ENCODE data around the gene THADA.
"Not testable (repeated sequence)": the region's sequence is repeated elsewhere in the genome, so short reads cannot be mapped to it uniquely, and the experiment has no call there.

Gene THADA

DNA sequence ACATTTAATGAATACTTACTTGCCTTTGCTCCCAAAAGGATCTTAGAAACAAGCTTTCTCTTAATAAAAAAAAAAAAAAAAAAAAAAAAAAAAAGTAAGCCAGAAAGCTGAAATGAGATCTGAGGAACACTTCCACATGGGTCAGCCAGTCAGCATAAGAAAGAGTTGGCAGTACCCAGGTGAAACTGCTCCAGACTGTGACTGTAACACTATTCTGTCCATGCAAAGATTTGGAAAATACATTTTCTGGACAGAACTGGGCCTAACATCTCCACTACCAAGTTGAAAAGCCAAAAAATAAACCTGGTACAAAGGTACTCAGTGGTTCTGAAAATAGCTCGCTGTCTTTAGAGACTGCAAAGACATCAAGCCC lies 135.7 kb downstream of the THADA start:
- no peak for DNase-seq

- no peak for DNase-seq
Observed at GRCh38 chr2:43459446-43460173, 136.2 kb downstream of the THADA start.

GRCh38 chr2:43458014-43458628 lies 137.7 kb downstream of the THADA start:
- no peak for DNase-seq

DNA sequence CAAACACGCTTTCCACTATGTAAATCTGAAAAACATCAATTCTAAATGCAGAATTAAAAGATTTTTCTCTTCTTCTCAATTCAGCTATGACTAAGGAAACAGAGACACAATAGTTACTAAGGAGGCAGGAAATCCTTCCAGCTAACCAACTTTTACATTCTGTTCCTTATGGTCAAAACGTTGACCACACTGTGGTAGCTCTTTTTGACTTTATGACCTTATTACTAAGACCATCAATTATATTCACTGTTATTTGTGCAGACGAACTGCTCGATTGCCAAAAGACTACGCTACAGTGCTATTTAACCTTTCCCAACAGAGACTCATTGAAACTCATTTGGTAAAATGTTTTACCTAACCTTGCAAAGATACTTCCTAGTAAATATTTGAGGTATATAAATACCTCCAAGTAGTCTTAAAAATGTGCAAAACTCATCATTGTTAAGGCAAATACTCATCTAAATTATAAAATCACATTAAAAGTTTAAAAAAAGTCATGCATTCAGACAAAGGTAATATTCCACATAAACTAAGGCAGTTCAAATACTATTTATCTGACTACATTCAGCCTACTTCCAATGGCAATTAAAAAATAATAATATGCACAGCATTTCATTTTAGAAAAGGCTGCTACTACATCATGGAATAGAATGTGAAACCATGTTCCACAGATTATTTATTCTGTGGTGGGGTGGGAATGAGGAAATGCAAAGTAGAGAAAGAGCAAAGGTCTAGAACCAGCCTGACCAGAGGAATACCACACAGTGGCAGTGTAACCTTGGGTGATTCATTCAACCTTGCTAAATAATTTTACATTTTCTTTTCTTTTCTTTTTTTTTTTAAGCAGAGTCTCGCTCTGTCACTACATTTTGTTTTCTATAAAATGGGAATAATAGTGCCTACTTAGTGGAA lies 139.9 kb downstream of the THADA start:
- DNase-seq = no peak

- DNase-seq = no peak
Observed at GRCh38 chr2:43455296-43455695, 140.5 kb downstream of the THADA start.

GRCh38 chr2:43454791-43455190 lies 141.0 kb downstream of the THADA start:
- no peak for DNase-seq

- DNase-seq = no peak
Observed at GRCh38 chr2:43453179-43454170, 142.4 kb downstream of the THADA start.

GRCh38 chr2:43452318-43452731 lies 143.5 kb downstream of the THADA start:
- no peak for DNase-seq

GRCh38 chr2:43450617-43451016 lies 145.2 kb downstream of the THADA start:
- DNase-seq = no peak

- no peak for DNase-seq
Observed at GRCh38 chr2:43448822-43449110, 147.1 kb downstream of the THADA start.

DNA sequence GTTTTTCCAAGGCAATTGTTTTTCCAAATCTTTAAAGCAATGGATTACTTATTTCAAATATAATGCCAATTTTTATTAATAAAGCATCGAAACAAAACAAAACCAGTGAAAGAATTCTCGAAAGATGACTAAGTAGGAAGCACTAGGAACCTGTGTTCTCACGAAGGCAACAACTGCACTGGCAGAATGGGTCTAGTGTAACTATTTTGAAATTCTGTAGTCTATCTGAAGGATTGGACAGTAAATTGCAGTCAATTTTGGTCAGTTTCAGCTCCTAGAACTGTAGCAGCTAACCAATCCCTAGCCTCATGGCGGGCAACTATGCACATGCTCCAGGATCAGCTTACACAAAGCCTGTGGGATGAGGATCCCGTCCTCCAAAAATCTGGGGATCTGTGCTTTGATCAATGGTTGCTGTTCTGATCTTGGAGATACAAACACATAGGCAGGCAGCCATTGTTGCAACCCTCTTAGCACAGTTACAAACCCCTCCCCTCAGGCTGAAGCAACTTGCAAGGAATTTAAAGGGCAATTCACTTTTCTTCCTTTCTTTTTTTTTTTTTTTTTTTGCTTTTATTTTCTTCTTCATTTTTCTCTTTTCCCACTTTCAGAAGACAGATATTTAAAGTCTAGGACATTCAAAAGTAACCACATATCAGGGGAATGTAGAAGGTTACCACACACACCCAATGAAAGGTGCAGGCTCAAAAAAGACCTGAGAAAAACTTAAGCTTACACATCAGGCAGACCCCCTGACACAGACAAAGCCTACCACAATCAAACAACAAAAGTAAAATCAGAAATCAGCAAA lies 147.6 kb downstream of the THADA start:
- no peak for DNase-seq

- not testable (repeated sequence) for DNase-seq
Observed at GRCh38 chr2:43446755-43447154, 149.1 kb downstream of the THADA start.

- no peak for DNase-seq
Observed at GRCh38 chr2:43445781-43446180, 150.1 kb downstream of the THADA start.

- no peak for DNase-seq
Observed at GRCh38 chr2:43444989-43445645, 150.7 kb downstream of the THADA start.

DNA sequence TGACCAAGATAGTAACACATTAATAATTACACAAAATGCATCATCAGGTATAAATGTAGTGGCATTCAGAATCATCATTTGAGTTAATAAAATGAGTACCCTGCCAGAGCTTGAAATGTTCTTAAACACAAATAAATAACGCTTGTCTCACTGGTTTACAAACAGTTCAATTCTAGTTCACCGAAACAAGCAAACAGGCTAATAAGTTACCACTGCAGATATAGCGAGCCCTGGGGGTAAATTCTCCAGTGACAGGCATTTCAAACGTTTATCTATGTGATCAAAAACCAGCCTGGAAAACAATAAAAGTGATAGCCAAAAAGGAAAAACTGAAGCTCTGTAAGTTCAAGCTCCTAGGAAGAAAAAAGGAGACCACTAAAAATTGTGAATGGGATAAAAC lies 152.6 kb downstream of the THADA start:
- no peak for DNase-seq

GRCh38 chr2:43441195-43441594 lies 154.6 kb downstream of the THADA start:
- DNase-seq = no peak

- DNase-seq = no peak
Observed at GRCh38 chr2:43438858-43439655, 156.8 kb downstream of the THADA start.

DNA sequence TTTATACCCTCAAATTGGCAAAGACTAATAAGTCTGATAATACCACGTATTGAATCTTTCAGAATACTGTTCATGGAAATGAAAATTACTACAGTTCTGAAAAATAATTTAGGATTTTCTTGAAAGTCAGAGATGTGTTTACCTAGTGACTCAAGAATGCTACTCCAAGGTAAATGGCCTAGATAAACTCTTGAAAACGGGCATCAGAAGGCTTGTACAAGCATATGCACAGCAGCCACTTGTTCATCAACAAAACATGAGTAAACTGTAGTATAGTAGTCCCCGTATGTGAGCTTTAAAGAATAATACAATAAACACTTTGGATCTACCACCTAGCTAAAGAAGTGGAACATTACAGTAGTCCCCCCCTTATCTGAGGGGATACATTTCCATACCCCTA lies 157.5 kb downstream of the THADA start:
- DNase-seq = no peak

DNA sequence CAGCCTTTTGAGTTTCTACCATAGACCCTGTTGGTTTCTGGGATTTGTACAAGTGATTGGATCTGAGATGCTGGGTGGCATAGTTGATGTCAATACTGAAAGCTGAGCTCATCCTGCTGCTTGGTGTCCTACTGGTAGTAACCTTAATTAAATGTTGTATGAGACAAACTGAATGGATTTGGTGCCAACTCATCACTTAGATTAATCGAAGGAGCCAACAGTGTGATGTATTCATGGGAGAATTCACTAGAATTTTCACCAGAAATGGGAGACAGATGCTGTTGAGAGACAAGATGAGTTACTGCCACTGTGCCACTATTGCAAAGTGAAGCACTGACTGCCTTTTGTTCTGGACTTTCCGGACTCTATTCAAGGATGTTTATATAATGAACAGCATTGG lies 158.5 kb downstream of the THADA start:
- DNase-seq = no peak

GRCh38 chr2:43436431-43436830 lies 159.4 kb downstream of the THADA start:
- DNase-seq = no peak

Data from activated CD4-positive, CD25-positive, alpha-beta regulatory T cell treated with anti-CD3 and anti-CD28 coated beads, Interleukin-2, amount 50 U/mL, for 72 hours (primary cell).